ENCODE measurements around the gene OLIG3.

OLIG3 gene

GRCh38 chr6:137494281-137494987, at the start of gene OLIG3:
OLIG3 (minus strand) TSS chr6:137494394; CDS start chr6:137494170, 224 bp downstream.
- DNase-seq, result no peak

- DNase-seq, result no peak
These were observed 48.9 kb upstream of the OLIG3 start for GRCh38 chr6:137543114-137543513.

GRCh38 chr6:137542713-137543112, 48.5 kb upstream of the OLIG3 start:
- no peak for DNase-seq

- no peak for DNase-seq
These were observed 47.4 kb upstream of the OLIG3 start for GRCh38 chr6:137541534-137542063.

- no peak for DNase-seq
These were observed 42.0 kb upstream of the OLIG3 start for GRCh38 chr6:137536104-137536773.

- DNase-seq, result no peak
These were observed 37.3 kb upstream of the OLIG3 start for GRCh38 chr6:137531376-137532092.

- DNase-seq, result no peak
These were observed 36.2 kb upstream of the OLIG3 start for GRCh38 chr6:137530404-137530803.

- DNase-seq, result no peak
These were observed 28.6 kb upstream of the OLIG3 start for GRCh38 chr6:137522831-137523230.

GRCh38 chr6:137522198-137522798, 28.1 kb upstream of the OLIG3 start:
- DNase-seq, result peak; percentile 18

GRCh38 chr6:137520520-137520919, 26.3 kb upstream of the OLIG3 start:
- DNase-seq, result no peak

- no peak for DNase-seq
These were observed 25.5 kb upstream of the OLIG3 start for GRCh38 chr6:137519629-137520176.

GRCh38 chr6:137518386-137518983, 24.3 kb upstream of the OLIG3 start:
- no peak for DNase-seq

- no peak for DNase-seq
These were observed 20.2 kb upstream of the OLIG3 start for GRCh38 chr6:137514418-137514817.

GRCh38 chr6:137512757-137513605, 18.8 kb upstream of the OLIG3 start:
- no peak for DNase-seq

- DNase-seq, result no peak
These were observed 16.7 kb upstream of the OLIG3 start for GRCh38 chr6:137510923-137511322.

- no peak for DNase-seq
These were observed 4.4 kb upstream of the OLIG3 start for GRCh38 chr6:137498481-137499190.

- no peak for DNase-seq
These were observed 3.7 kb upstream of the OLIG3 start for GRCh38 chr6:137497721-137498463.

- DNase-seq, result no peak
These were observed 2.9 kb upstream of the OLIG3 start for GRCh38 chr6:137496909-137497720.

- DNase-seq, result no peak
These were observed 2.2 kb upstream of the OLIG3 start for GRCh38 chr6:137496368-137496767.

All from SIG-M5 (cell line).